ENCODE data around the gene OR4M1.
"Not testable (repeated sequence)": the region's sequence is repeated elsewhere in the genome, so short reads cannot be mapped to it uniquely, and the experiment has no call there.

OR4M1 gene

GRCh38 chr14:19823765-19824164, 50.5 kb downstream of the OR4M1 start:
- FAIRE-seq = no peak

GRCh38 chr14:19827626-19828244, 54.4 kb downstream of the OR4M1 start:
- not testable (repeated sequence) for FAIRE-seq

- no peak for FAIRE-seq
Observed at GRCh38 chr14:19828314-19828713, 55.0 kb downstream of the OR4M1 start.
